Measurements from ENCODE around the gene GABRP.

- TF ChIP-seq POLR2A (IDR thresholded peaks at IDR 0.05) (no peak), CTCF (IDR thresholded peaks at IDR 0.05) (no peak)
Observed at GRCh38 chr5:170746961-170747340, 36.6 kb upstream of the GABRP start.

Data from uterus (tissue), 2 donors.